NCI-H2107 treated with DMSO at 0.1 percent for 48 hours (cell line): ENCODE data around the gene ICAM2.
"Not testable (repeated sequence)": the region's sequence is repeated elsewhere in the genome, so short reads cannot be mapped to it uniquely, and the experiment has no call there.

Experiments used
- DNase-seq: peaks from one replicate; lab custom pipeline; 2025; ENCODE audit not compliant: unreplicated experiment; lab: John Stamatoyannopoulos, UW

The ICAM2 gene

GRCh38 chr17:64015447-64015846, 5.0 kb downstream of the ICAM2 start:
- DNase-seq = no peak

- DNase-seq = no peak
Measured at GRCh38 chr17:64009571-64010402, 10.6 kb downstream of the ICAM2 start.

DNA sequence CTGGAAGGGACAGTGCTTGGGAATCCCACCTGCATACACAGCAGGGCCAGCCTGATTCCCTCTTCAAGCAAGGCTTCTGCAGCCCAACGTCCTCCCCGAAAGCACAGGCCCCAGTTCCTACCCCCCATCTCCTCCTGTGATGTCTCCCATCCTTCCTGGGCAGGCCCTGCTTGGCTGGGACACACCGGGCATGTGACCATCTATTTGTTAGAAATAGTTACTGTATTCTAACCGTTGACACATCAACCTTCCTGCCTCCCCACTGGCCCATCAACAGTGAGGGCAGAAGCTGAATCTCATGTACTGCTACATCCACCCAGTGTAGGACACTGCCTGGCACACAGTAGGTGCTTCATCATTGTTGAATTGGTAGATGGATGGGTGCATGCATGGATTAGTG, 11.6 kb downstream of the ICAM2 start:
- no peak for DNase-seq

GRCh38 chr17:64008346-64008745, 12.1 kb downstream of the ICAM2 start:
- DNase-seq = no peak

DNA sequence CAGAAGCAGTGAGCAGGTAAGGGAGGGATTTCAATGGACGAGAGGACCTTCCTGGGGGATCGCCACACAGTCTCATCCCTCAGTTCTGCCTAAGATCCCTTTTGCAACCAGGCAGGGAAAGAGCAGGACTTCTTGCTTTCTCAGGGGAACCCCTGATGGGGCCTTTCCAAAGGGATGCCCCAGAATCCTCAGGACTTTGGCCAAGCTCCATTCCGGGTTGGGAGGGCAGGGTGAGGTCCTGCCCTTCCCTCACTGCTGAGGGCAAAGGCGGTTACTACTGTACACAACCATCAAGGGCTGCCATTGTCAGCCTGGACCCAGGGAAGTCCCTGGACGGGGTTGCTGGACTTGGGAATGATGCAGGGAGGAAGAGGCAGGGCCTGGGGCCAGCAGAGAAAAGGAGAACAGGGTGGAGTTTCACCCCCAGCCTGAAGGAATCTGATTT, 12.6 kb downstream of the ICAM2 start:
- DNase-seq = no peak

DNA sequence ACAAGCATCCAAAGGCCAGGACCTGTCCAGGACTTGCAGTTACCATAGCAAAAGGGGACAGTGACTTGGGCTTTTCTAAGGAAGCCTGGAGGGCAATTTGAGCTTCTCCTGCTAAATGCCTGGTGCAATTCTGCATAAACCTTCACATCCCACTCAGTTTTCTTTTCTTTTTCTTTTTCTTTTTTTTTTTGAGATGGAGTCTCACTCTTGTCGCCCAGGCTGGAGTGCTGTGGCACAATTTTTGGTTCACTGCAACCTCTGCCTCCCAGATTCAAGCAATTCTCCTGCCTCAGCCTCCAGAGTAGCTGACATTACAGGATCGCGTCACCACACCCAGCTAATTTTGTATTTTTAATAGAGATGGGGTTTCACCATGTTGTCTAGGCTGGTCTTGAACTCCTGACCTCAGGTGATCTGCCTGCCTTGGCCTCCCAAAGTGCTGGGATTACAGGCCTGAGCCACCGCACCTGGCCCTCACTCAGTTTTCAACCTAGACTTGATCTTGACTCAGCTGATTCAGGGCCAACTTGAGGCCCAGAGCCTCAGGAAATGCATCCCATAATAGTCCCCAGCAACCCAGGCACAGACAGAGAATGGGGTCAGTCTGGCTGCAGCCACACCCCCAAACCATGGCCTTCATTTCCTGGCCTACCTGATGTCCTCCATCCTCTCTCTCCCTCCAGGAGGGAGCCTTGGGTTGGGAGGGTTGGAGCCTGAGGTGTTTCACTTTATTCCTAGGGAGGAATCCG, 13.2 kb downstream of the ICAM2 start:
- DNase-seq = not testable (repeated sequence)

DNA sequence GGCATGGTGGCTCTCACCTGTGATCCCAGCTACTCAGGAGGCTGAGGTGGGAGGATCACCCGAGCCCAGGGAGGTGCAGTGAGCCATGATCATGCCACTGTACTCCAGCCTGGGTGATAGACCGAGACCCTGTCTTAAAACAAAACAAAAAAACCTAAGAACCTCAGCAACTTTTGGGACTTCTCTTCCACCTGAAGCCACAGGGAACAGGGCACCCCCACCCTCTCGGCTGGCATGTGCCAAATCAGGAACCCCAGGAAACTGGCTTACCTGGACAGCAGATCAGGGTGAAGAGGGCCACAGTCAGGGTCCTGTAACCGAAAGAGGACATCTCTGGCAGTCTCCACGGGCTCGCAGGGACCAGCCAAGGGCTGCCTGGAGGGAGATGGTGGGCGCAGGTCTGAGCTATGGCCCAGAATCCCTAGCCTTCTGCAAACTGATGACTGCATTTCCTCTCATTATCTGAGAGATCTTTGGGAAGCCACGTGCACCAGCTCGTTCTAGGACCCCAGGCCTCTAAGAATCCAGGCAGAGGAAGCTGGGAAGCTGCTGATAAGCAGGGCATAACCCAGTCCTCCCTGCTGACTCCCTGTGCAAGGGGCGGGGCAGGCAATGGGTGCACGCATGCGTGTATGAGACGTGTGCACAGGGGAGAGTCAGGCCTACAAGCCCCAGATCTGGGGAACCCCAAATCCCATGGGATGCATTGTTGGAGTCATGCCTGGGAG, 13.9 kb downstream of the ICAM2 start:
- no peak for DNase-seq

DNA sequence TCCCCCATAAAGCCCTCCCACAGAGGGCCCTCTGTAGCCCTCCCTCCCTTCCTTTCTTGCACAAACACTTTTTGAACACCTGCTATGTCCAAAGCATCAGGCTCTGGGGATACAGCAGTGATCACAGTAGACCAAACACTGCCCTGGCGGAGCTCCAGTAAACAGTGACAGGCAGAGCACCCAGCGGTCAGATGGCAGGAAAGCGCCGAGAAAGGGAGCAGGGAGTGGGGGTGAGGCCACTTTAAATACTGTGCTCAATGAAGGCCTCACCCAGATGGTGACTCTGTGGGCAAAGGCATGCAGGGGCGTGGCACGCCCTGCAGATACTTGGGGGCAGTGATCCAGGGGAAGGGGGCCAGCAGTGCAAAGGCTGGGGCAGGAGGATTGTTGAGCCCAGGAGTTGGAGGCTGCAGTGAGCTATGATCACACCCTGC, 14.7 kb downstream of the ICAM2 start:
- peak; percentile 69 for DNase-seq

- peak; percentile 29 for DNase-seq
Measured at GRCh38 chr17:64004903-64005733, 15.3 kb downstream of the ICAM2 start.

DNA sequence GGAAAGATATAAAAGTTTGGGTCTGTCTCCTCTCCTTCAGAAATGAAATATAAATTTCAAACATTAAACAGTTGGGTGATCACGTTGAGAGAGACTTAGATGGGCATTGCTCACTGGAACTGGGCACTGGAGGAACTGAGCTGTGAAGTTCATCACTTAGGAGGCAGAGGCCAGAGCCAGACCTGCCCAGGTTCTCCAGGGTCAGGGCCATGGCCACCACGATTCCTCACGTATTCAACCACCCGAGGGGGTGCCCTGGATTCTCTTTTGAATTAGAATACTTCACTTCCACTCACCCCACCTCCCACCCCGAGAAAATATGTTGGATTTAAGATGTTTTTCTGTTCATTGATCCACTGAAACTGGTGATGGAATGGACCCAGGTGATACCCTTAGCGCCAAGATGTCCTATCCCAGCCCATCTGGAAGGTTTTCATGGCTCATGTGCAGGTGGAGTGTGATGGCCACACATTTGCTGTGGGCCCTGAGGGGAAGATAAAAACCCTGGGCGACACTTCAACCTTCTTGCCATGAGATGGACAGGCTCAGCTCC, 16.1 kb downstream of the ICAM2 start:
- DNase-seq = no peak

DNA sequence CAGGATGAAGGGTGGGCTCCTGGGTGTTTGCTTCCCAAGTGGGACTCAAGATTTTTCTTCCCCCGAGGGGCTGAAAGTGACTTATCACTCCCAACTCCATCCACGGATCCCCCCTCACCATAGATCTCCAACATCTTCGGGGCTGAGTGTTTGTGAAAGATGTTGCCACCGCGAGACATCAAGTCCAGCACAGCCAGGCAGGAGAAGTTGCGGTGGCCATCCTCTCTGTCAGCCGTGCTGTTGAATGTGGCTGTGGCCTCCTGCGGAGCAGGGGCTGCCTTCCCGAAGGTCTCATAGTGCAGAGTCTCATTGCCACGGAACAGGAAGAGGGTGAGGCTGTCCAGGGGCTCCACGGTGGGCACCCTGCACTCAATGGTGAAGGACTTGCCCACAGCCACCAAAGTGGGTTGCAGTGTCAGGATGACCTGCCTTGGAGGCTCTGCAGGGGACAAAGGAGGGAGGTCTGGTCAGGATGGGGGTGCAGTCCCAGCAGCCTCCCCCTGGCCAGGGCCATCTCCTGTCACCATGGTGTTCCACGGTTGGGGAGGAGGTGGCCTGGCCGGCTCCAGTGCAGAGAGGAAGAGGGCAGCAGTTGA, 16.8 kb downstream of the ICAM2 start:
- no peak for DNase-seq

DNA sequence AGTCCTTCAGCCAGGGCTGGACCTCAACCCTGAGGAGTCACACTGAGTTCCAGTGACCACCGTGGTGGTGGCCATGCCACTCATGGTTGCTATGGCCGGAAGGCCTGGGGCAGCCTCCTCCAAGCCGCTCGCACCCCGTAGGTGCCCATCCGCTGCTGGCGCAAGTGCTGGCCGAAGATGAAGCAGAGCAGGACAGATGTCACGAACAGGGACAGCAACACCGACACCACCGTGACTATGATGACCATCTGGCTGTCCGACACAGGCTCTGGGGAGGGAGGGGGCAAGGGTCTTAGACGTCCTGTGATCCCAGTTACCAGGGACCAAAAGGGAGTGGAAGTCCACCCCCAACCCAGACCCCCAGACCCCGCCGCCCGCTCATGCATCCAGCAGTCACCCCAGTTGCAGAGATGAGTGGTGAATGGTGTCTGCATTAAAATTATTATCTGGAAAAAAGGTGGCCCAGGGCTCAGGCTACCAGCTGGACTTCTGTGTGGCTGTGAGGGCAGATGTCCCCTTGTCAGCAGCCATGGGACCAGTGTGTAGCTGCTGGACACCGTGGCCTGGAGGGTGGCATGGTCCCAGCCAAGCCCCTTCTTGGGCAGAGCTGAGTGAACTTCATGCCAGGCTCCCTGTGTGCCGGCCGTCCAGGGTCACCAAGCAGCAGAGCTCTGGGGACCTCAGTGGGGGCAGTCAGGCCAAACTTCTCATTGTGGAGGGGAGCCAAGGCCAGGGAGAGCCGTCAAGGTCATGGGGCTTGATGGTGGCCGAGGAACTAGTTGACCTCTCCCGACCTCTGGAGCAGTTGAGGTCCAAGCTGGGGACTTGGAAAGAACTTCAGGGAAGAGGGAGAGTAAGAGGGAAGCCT, 17.5 kb downstream of the ICAM2 start:
- no peak for DNase-seq

- DNase-seq = no peak
Measured at GRCh38 chr17:64001763-64002529, 18.5 kb downstream of the ICAM2 start.

DNA sequence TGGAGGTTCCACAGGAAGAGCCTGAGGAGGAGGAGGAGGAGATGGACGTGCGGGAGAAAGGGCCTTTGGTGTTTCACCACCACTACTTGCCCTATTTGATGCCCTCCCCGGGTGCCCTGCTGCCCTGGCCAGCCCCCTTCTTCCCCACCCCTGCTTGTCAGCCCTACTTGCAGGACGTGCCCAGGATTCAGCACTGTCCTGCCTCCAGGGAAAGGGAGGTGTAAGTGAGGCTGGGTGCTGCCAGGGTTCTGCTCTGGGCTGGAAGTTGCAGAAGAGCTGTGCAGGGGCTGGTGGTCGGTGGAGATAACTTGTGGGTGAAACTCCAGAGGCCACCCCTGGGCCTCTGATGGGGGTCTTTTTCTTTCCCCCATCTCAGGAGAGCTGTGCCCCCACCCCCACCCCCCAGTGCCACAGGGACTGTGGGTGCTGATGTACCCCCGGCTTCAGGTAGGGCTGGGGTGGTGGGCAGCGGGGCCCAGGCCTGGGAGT, 19.3 kb downstream of the ICAM2 start:
- no peak for DNase-seq

DNA sequence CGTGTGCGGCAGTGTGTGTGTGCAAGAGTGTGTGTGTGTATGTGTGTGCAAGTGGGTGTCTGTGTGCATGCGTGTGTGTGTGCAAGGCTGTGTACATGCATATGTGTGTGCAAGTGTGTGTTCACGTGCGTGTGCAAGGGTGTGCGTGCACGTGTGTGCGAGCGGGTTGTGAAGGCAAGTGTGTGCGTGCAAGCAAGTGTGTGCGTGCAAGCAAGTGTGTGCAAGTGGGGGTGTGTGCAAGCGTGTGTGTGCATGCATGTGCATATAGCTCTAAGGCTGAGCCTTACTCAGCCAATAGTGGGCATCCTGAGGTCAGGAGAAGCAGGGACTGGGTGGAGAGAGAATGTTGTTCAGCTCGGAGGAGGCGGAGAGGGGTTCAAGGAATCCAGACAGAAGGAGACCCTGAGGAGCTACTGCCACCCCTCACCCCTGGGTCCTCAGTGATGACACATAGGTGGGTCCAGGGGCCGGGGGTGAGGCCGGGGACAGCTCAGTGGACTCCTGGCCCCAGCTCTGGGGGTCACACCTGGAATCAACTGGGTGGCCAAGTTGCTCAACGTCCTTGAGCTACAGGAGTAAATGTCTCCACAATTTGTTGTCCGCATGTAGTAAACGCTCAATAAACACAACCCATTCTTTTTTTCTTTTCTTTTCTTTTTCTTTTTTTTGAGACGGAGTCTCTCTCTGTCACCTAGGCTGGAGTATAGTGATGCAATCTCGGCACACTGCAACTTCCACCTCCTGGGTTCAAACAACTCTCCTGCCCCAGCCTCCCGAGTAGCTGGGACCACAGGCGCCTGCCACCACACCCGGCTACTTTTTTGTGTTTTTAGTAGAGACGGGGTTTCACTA, 20.5 kb downstream of the ICAM2 start:
- no peak for DNase-seq

- no peak for DNase-seq
Measured at GRCh38 chr17:63998721-63999679, 21.4 kb downstream of the ICAM2 start.
